ENCODE results near the gene NYNRIN. TPM values are rescaled to one million over a fixed set of nuclear protein-coding genes. Genes with fewer than 3 reads are reported as not detected.

NYNRIN gene
- total and polyA plus RNA-seq, 10 of the 15 experiments (the other 5 are each of a cell fraction or from before 2014, with no cell fraction given), result under 0.01 to 0.15 (median 0.01) TPM; not detected in 5

- TF ChIP-seq MYC (IDR thresholded peaks at IDR 0.05; ENCODE audit: insufficient read depth, insufficient read length, insufficient replicate concordance, low read length, severe bottlenecking) (no peak), STAT1 (conservative IDR thresholded peaks at IDR 0.05) (no peak), JUNB (IDR thresholded peaks at IDR 0.05) (no peak), POU2F2 (IDR thresholded peaks at IDR 0.05; ENCODE audit: borderline replicate concordance, low read depth, low read length) (no peak), CTCF (IDR thresholded peaks at IDR 0.05 in 2 of 3, conservative IDR thresholded peaks at IDR 0.05 in 1 of 3; ENCODE audit: control insufficient read depth in 2 of 3, extremely low read depth in 1 of 3, insufficient read depth in 1 of 3, low read depth in 3 of 3, low read length in 3 of 3) (no peak), HSF1 (IDR thresholded peaks at IDR 0.05; ENCODE audit: low read depth, low read length) (no peak)
Measured at GRCh38 chr14:24465368-24465767, 66.6 kb downstream of the NYNRIN start (continued).

GRCh38 chr14:24465805-24466204 is 67.0 kb downstream of the NYNRIN start:
- Histone ChIP-seq H2AFZ (ENCODE audit: control insufficient read depth, low read depth, low read length) (no peak overlapping the region), H3K27ac (ENCODE audit: control insufficient read depth, insufficient read depth) (no peak overlapping the region), H3K36me3 (ENCODE audit: control insufficient read depth in 2 of 2, insufficient read depth in 2 of 2, low read length in 1 of 2) (no peaks in the 10 kb centered on the region), H3K9me3 (replicated peaks; ENCODE audit: control insufficient read depth, insufficient read depth, low read length) (no peaks in the 10 kb centered on the region), H4K20me1 (ENCODE audit: control insufficient read depth, insufficient read depth) (no peaks in the 10 kb centered on the region), H3K4me2 (ENCODE audit: control insufficient read depth, insufficient read depth) (no peak overlapping the region), H3K4me1 (ENCODE audit: control insufficient read depth, insufficient read depth, low read length) (peaks cover 7% of the 10 kb centered on the region), H3K27me3 (replicated peaks in 1 of 2; ENCODE audit: control insufficient read depth in 2 of 2, insufficient read depth in 2 of 2, low read length in 1 of 2) (no peaks in the 10 kb centered on the region), H3K79me2 (ENCODE audit: control insufficient read depth, insufficient read depth, low read length) (no peaks in the 10 kb centered on the region), H3K4me3 (no peak overlapping the region), H3K9ac (ENCODE audit: control insufficient read depth, insufficient read depth, low read length) (no peak overlapping the region)
- no peak for FAIRE-seq
- POLR2A ChIA-PET, result no interaction called here
- in situ Hi-C loops (cut with MboI) (no loop called here), intact Hi-C loops (cut with micrococcal nuclease; ENCODE audit: unreplicated experiment) (no loop called here)
- CTCF ChIA-PET, result no interaction called here
- SMC1A ChIA-PET (ENCODE audit: uncharacterized antibody, unreplicated experiment), result no interaction called here
- TF ChIP-seq CREB1 (IDR thresholded peaks at IDR 0.05; ENCODE audit: low read depth) (0 out of 2 replicates have a peak, but pooled peaks have one; percentile 33), CREM (IDR thresholded peaks at IDR 0.05; ENCODE audit: low read depth) (peak; percentile 56; the same call in 1 of the 2 replicates), ELK1 (IDR thresholded peaks at IDR 0.05; ENCODE audit: low read depth, low read length) (no peak)
- 64% methylated on average over 3 of the region's 3 CpGs for WGBS (ENCODE audit: insufficient coverage, insufficient replicate concordance, low lambda C conversion rate, missing lambda C conversion rate)
- no peak for ATAC-seq
- RAD21 ChIA-PET (ENCODE audit: unreplicated experiment), result no interaction called here
- BruUV-seq (replicated peaks), result no TSS peak
- DNase-seq (ENCODE audit: low read depth, low spot score), result no peak

Small RNA genes lying within 50 kb of the gene (small RNA-seq; reads per million reads assigned to genes)
- not detected for gene RF00026

Other genes with a start within 250 kb of the NYNRIN start
Only the 7 nearest of the 27 such genes appear.
- 4.9 and 10.8 TPM in 2 replicates for gene LTB4R, start 87.5 kb upstream of the NYNRIN start, total RNA-seq (2014; rRNA removed)
- 2.9 and 3.1 TPM in 2 replicates for gene LTB4R, start 87.5 kb upstream of the NYNRIN start, total RNA-seq (2014; rRNA removed; fragmentation: Illumina TruSeq; extraction: Trizol)
- gene LTB4R, start 87.5 kb upstream of the NYNRIN start, total RNA-seq (2021), result 6.8 and 9.2 TPM in 2 replicates
- gene LTB4R, start 87.5 kb upstream of the NYNRIN start, polyA plus RNA-seq (2011; rRNA removed), result 3.9 and 4.8 TPM in 2 replicates
- gene LTB4R, start 87.5 kb upstream of the NYNRIN start, polyA plus RNA-seq (2014; fragmentation: Illumina TruSeq; extraction: Trizol), result 7.8 and 10.6 TPM in 2 replicates
- 1 to 10 TPM; 1.2 to 1.7 TPM for gene LTB4R, start 87.5 kb upstream of the NYNRIN start, polyA plus RNA-seq (2014; fragmentation: Nextera tagmentation; extraction: Ambion mirVana)
- 14.0 and 18.3 TPM in 2 replicates for gene LTB4R, start 87.5 kb upstream of the NYNRIN start, polyA plus RNA-seq (2014; rRNA removed)
- gene LTB4R, start 87.5 kb upstream of the NYNRIN start, polyA plus RNA-seq (2016; fragmentation: Nextera tagmentation; extraction: Ambion mirVana), result 1 to 10 TPM; 3.1 to 3.2 TPM
- gene ADCY4, start 63.9 kb upstream of the NYNRIN start, total RNA-seq (2014; rRNA removed), result 0.11 and 0.23 TPM in 2 replicates
- 0.46 TPM in 1 of 2 replicates, not detected in the other for gene ADCY4, start 63.9 kb upstream of the NYNRIN start, total RNA-seq (2014; rRNA removed; fragmentation: Illumina TruSeq; extraction: Trizol)
- gene ADCY4, start 63.9 kb upstream of the NYNRIN start, total RNA-seq (2021), result 0.87 and 1.0 TPM in 2 replicates
- 0.09 and 0.34 TPM in 2 replicates for gene ADCY4, start 63.9 kb upstream of the NYNRIN start, polyA plus RNA-seq (2011; rRNA removed)
- gene ADCY4, start 63.9 kb upstream of the NYNRIN start, polyA plus RNA-seq (2014; fragmentation: Illumina TruSeq; extraction: Trizol), result 0.21 and 0.60 TPM in 2 replicates
- under 1 TPM; 0.05 to 0.11 TPM for gene ADCY4, start 63.9 kb upstream of the NYNRIN start, polyA plus RNA-seq (2014; fragmentation: Nextera tagmentation; extraction: Ambion mirVana)
- gene ADCY4, start 63.9 kb upstream of the NYNRIN start, polyA plus RNA-seq (2014; rRNA removed), result 0.19 and 1.1 TPM in 2 replicates
- under 1 TPM; 0.21 to 0.33 TPM for gene ADCY4, start 63.9 kb upstream of the NYNRIN start, polyA plus RNA-seq (2016; fragmentation: Nextera tagmentation; extraction: Ambion mirVana)
- gene RIPK3, start 59.0 kb upstream of the NYNRIN start, total RNA-seq (2014; rRNA removed), result 10.7 and 11.6 TPM in 2 replicates
- gene RIPK3, start 59.0 kb upstream of the NYNRIN start, total RNA-seq (2014; rRNA removed; fragmentation: Illumina TruSeq; extraction: Trizol), result 8.3 and 8.6 TPM in 2 replicates
- 11.2 and 12.8 TPM in 2 replicates for gene RIPK3, start 59.0 kb upstream of the NYNRIN start, total RNA-seq (2021)
- 4.4 and 6.5 TPM in 2 replicates for gene RIPK3, start 59.0 kb upstream of the NYNRIN start, polyA plus RNA-seq (2011; rRNA removed)
- 7.4 and 8.3 TPM in 2 replicates for gene RIPK3, start 59.0 kb upstream of the NYNRIN start, polyA plus RNA-seq (2014; fragmentation: Illumina TruSeq; extraction: Trizol)
- gene RIPK3, start 59.0 kb upstream of the NYNRIN start, polyA plus RNA-seq (2014; fragmentation: Nextera tagmentation; extraction: Ambion mirVana), result 1 to 10 TPM; 2.0 to 2.7 TPM
- 13.6 and 17.1 TPM in 2 replicates for gene RIPK3, start 59.0 kb upstream of the NYNRIN start, polyA plus RNA-seq (2014; rRNA removed)
- gene RIPK3, start 59.0 kb upstream of the NYNRIN start, polyA plus RNA-seq (2016; fragmentation: Nextera tagmentation; extraction: Ambion mirVana), result 1 to 10 TPM; 7.5 to 8.0 TPM
- 7.0 and 7.1 TPM in 2 replicates for gene NFATC4, start 30.8 kb upstream of the NYNRIN start, total RNA-seq (2014; rRNA removed)
- 2.2 and 4.1 TPM in 2 replicates for gene NFATC4, start 30.8 kb upstream of the NYNRIN start, total RNA-seq (2014; rRNA removed; fragmentation: Illumina TruSeq; extraction: Trizol)
- 13.5 and 19.2 TPM in 2 replicates for gene NFATC4, start 30.8 kb upstream of the NYNRIN start, total RNA-seq (2021)
- gene NFATC4, start 30.8 kb upstream of the NYNRIN start, polyA plus RNA-seq (2011; rRNA removed), result 4.5 and 5.6 TPM in 2 replicates
- 4.8 and 5.3 TPM in 2 replicates for gene NFATC4, start 30.8 kb upstream of the NYNRIN start, polyA plus RNA-seq (2014; fragmentation: Illumina TruSeq; extraction: Trizol)
- 1 to 10 TPM in 1 of 2 experiments, under 1 TPM in 1; 0.97 to 4.5 TPM for gene NFATC4, start 30.8 kb upstream of the NYNRIN start, polyA plus RNA-seq (2014; fragmentation: Nextera tagmentation; extraction: Ambion mirVana)
- 14.3 and 15.3 TPM in 2 replicates for gene NFATC4, start 30.8 kb upstream of the NYNRIN start, polyA plus RNA-seq (2014; rRNA removed)
- gene NFATC4, start 30.8 kb upstream of the NYNRIN start, polyA plus RNA-seq (2016; fragmentation: Nextera tagmentation; extraction: Ambion mirVana), result 1 to 10 TPM; 2.0 to 2.9 TPM
- 0.51 and 0.71 TPM in 2 replicates for gene CBLN3, start 30.7 kb downstream of the NYNRIN start, total RNA-seq (2014; rRNA removed)
- gene CBLN3, start 30.7 kb downstream of the NYNRIN start, total RNA-seq (2014; rRNA removed; fragmentation: Illumina TruSeq; extraction: Trizol), result 1.1 and 1.3 TPM in 2 replicates
- 2.8 and 3.8 TPM in 2 replicates for gene CBLN3, start 30.7 kb downstream of the NYNRIN start, total RNA-seq (2021)
- gene CBLN3, start 30.7 kb downstream of the NYNRIN start, polyA plus RNA-seq (2011; rRNA removed), result 4.6 and 4.9 TPM in 2 replicates
- 1.3 and 1.8 TPM in 2 replicates for gene CBLN3, start 30.7 kb downstream of the NYNRIN start, polyA plus RNA-seq (2014; fragmentation: Illumina TruSeq; extraction: Trizol)
- gene CBLN3, start 30.7 kb downstream of the NYNRIN start, polyA plus RNA-seq (2014; fragmentation: Nextera tagmentation; extraction: Ambion mirVana), result under 1 TPM; 0.16 to 0.35 TPM
- gene CBLN3, start 30.7 kb downstream of the NYNRIN start, polyA plus RNA-seq (2014; rRNA removed), result 2.5 and 2.9 TPM in 2 replicates
- 1 to 10 TPM in 1 of 2 experiments, under 1 TPM in 1; 0.37 to 1.4 TPM for gene CBLN3, start 30.7 kb downstream of the NYNRIN start, polyA plus RNA-seq (2016; fragmentation: Nextera tagmentation; extraction: Ambion mirVana)
- gene KHNYN, start 31.0 kb downstream of the NYNRIN start, total RNA-seq (2014; rRNA removed), result 34.7 and 36.7 TPM in 2 replicates
- gene KHNYN, start 31.0 kb downstream of the NYNRIN start, total RNA-seq (2014; rRNA removed; fragmentation: Illumina TruSeq; extraction: Trizol), result 20.8 and 21.0 TPM in 2 replicates
- 33.9 and 34.0 TPM in 2 replicates for gene KHNYN, start 31.0 kb downstream of the NYNRIN start, total RNA-seq (2021)
- 19.8 and 22.2 TPM in 2 replicates for gene KHNYN, start 31.0 kb downstream of the NYNRIN start, polyA plus RNA-seq (2011; rRNA removed)
- 22.9 and 23.2 TPM in 2 replicates for gene KHNYN, start 31.0 kb downstream of the NYNRIN start, polyA plus RNA-seq (2014; fragmentation: Illumina TruSeq; extraction: Trizol)
- gene KHNYN, start 31.0 kb downstream of the NYNRIN start, polyA plus RNA-seq (2014; fragmentation: Nextera tagmentation; extraction: Ambion mirVana), result 1 to 10 TPM; 1.4 to 3.6 TPM
- gene KHNYN, start 31.0 kb downstream of the NYNRIN start, polyA plus RNA-seq (2014; rRNA removed), result 28.4 and 29.2 TPM in 2 replicates
- gene KHNYN, start 31.0 kb downstream of the NYNRIN start, polyA plus RNA-seq (2016; fragmentation: Nextera tagmentation; extraction: Ambion mirVana), result 10 to 100 TPM; 12.8 to 12.9 TPM
- 31.7 and 32.7 TPM in 2 replicates for gene SDR39U1, start 43.8 kb downstream of the NYNRIN start, total RNA-seq (2014; rRNA removed)
- gene SDR39U1, start 43.8 kb downstream of the NYNRIN start, total RNA-seq (2014; rRNA removed; fragmentation: Illumina TruSeq; extraction: Trizol), result 22.4 and 23.3 TPM in 2 replicates
- 55.1 and 64.1 TPM in 2 replicates for gene SDR39U1, start 43.8 kb downstream of the NYNRIN start, total RNA-seq (2021)
- 33.5 and 44.3 TPM in 2 replicates for gene SDR39U1, start 43.8 kb downstream of the NYNRIN start, polyA plus RNA-seq (2011; rRNA removed)
- gene SDR39U1, start 43.8 kb downstream of the NYNRIN start, polyA plus RNA-seq (2014; fragmentation: Illumina TruSeq; extraction: Trizol), result 27.3 and 40.1 TPM in 2 replicates
- 10 to 100 TPM; 14.0 to 26.4 TPM for gene SDR39U1, start 43.8 kb downstream of the NYNRIN start, polyA plus RNA-seq (2014; fragmentation: Nextera tagmentation; extraction: Ambion mirVana)
- 85.2 and 88.9 TPM in 2 replicates for gene SDR39U1, start 43.8 kb downstream of the NYNRIN start, polyA plus RNA-seq (2014; rRNA removed)
- 10 to 100 TPM; 83.7 to 89.3 TPM for gene SDR39U1, start 43.8 kb downstream of the NYNRIN start, polyA plus RNA-seq (2016; fragmentation: Nextera tagmentation; extraction: Ambion mirVana)